Raji (cell line): ENCODE data around the gene MEF2C.

Experiments used
- POLR2A ChIP-seq: IDR thresholded peaks from 2 replicates; pipeline ENCODE4 v1.6.1; 2011; ENCODE audit warnings: low read depth, low read length, control low read depth; ENCODE audit not compliant: insufficient read depth

The MEF2C gene

GRCh38 chr5:88765798-88766197 is 117.2 kb downstream of the MEF2C start:
- TF ChIP-seq POLR2A, result no peak

- TF ChIP-seq POLR2A, result no peak
Measured at GRCh38 chr5:88765171-88765570, 117.8 kb downstream of the MEF2C start.

- TF ChIP-seq POLR2A, result no peak
Measured at GRCh38 chr5:88761939-88762338, 121.0 kb downstream of the MEF2C start.

GRCh38 chr5:88761269-88761850 is 121.6 kb downstream of the MEF2C start:
- TF ChIP-seq POLR2A, result no peak

- no peak for TF ChIP-seq POLR2A
Measured at GRCh38 chr5:88760527-88760926, 122.5 kb downstream of the MEF2C start.

GRCh38 chr5:88758591-88758990 is 124.4 kb downstream of the MEF2C start:
- TF ChIP-seq POLR2A, result no peak

- no peak for TF ChIP-seq POLR2A
Measured at GRCh38 chr5:88758184-88758583, 124.8 kb downstream of the MEF2C start.

- no peak for TF ChIP-seq POLR2A
Measured at GRCh38 chr5:88756953-88757352, 126.0 kb downstream of the MEF2C start.

- TF ChIP-seq POLR2A, result no peak
Measured at GRCh38 chr5:88748666-88749065, 134.3 kb downstream of the MEF2C start.

- no peak for TF ChIP-seq POLR2A
Measured at GRCh38 chr5:88746438-88746882, 136.5 kb downstream of the MEF2C start.

GRCh38 chr5:88745093-88745696 is 137.8 kb downstream of the MEF2C start:
- TF ChIP-seq POLR2A, result no peak

- TF ChIP-seq POLR2A, result no peak
Measured at GRCh38 chr5:88743231-88743834, 139.7 kb downstream of the MEF2C start.

- TF ChIP-seq POLR2A, result no peak
Measured at GRCh38 chr5:88741964-88742363, 141.0 kb downstream of the MEF2C start.

GRCh38 chr5:88740604-88741185 is 142.3 kb downstream of the MEF2C start:
- TF ChIP-seq POLR2A, result no peak

- TF ChIP-seq POLR2A, result no peak
Measured at GRCh38 chr5:88736494-88736893, 146.5 kb downstream of the MEF2C start.

- no peak for TF ChIP-seq POLR2A
Measured at GRCh38 chr5:88734983-88735382, 148.0 kb downstream of the MEF2C start.
